H1 (cell line): ENCODE measurements around the gene AFF1. TPM values are rescaled to one million over a fixed set of nuclear protein-coding genes. Genes with fewer than 3 reads are reported as not detected.

Experiments used
- CTCF ChIA-PET: fragments of 300-600 bp; sonication (Branson Sonifier 250); formaldehyde crosslinking; loops from one replicate; lab custom pipeline; 2021; ENCODE audit not compliant: partially characterized antibody; lab: Charles Lee
- POLR2A ChIA-PET: fragments of 300-600 bp; sonication (Branson Sonifier 250); formaldehyde crosslinking; loops from one replicate; lab custom pipeline; 2021; ENCODE audit warnings: inconsistent platforms; ENCODE audit not compliant: partially characterized antibody; lab: Charles Lee
- DNase-seq, 2 experiments: peaks; one replicate each; pipeline versions ENCODE4 v3.0.0 to v3.0.0-alpha.2; 2010 to 2022; ENCODE audit warnings: low spot score in 2 of 2, low read depth in 1 of 2, mixed read lengths in 1 of 2
- FAIRE-seq: peaks from 2 replicates; lab custom pipeline; 2011; peaks lifted over from hg19 to GRCh38; lab: Jason Lieb, UNC
- H2AFZ ChIP-seq: 2 replicates; pipeline ENCODE4 v1.8.1; 2012; ENCODE audit warnings: low read length, inconsistent platforms
- H2AK5ac ChIP-seq: 2 replicates; pipeline ENCODE4 v1.6.1; 2013; ENCODE audit warnings: low read depth, low read length
- H2BK120ac ChIP-seq: replicated peaks from 2 replicates; pipeline ENCODE3; 2013; ENCODE audit warnings: low read depth, low read length, inconsistent platforms
- H2BK12ac ChIP-seq: 2 replicates; pipeline ENCODE4 v1.6.1; 2013; ENCODE audit warnings: low read depth, low read length
- H2BK15ac ChIP-seq: 2 replicates; pipeline ENCODE4 v1.6.1; 2013; ENCODE audit warnings: low read length
- H2BK20ac ChIP-seq: 2 replicates; pipeline ENCODE4 v1.6.1; 2013; ENCODE audit warnings: low read length
- H2BK5ac ChIP-seq: 2 replicates; pipeline ENCODE4 v1.6.1; 2013; ENCODE audit warnings: low read depth, low read length
- H3K14ac ChIP-seq: 2 replicates; pipeline ENCODE4 v1.6.1; 2013; ENCODE audit warnings: inconsistent platforms; ENCODE audit not compliant: insufficient read length
- H3K18ac ChIP-seq: 2 replicates; pipeline ENCODE4 v1.6.1; 2013; ENCODE audit warnings: low read length; ENCODE audit errors: extremely low read depth
- H3K23ac ChIP-seq: 2 replicates; pipeline ENCODE4 v1.6.1; 2013; ENCODE audit warnings: inconsistent platforms; ENCODE audit not compliant: insufficient read length
- H3K23me2 ChIP-seq: 2 replicates; pipeline ENCODE4 v1.6.1; 2013; ENCODE audit warnings: low read depth, low read length
- H3K27ac ChIP-seq: 2 replicates; pipeline ENCODE4 v1.6.1; 2011; ENCODE audit warnings: low read depth, low read length, inconsistent platforms
- H3K27me3 ChIP-seq, 4 experiments: replicated peaks in 1 of 4; 1 replicate in 1 of 4; 2 replicates in 3 of 4; pipeline versions ENCODE4 v1.6.1 to v1.8.1; 2011 to 2013; ENCODE audit warnings: low read length in 3 of 4, mild to moderate bottlenecking in 3 of 4, inconsistent platforms in 2 of 4, mixed read lengths in 2 of 4, moderate library complexity in 1 of 4; ENCODE audit not compliant: control insufficient read depth in 3 of 4, insufficient read depth in 3 of 4; ENCODE audit errors: extremely low read depth in 1 of 4
- H3K36me3 ChIP-seq, 4 experiments: 2 replicates each; pipeline versions ENCODE4 v1.6.1 to v1.8.1; 2011 to 2013; ENCODE audit warnings: mild to moderate bottlenecking in 4 of 4, low read length in 3 of 4, moderate library complexity in 2 of 4, control low read depth in 1 of 4, inconsistent platforms in 1 of 4; ENCODE audit not compliant: insufficient read depth in 4 of 4, control insufficient read depth in 2 of 4
- H3K4ac ChIP-seq: replicated peaks from 2 replicates; pipeline ENCODE3; 2013; ENCODE audit warnings: low read length, low read depth, mixed read lengths, inconsistent platforms; ENCODE audit not compliant: insufficient read length
- H3K4me1 ChIP-seq, 4 experiments: replicated peaks in 1 of 4; 1 replicate in 1 of 4; 2 replicates in 3 of 4; pipeline versions ENCODE4 v1.6.1 to v1.8.1; 2011 to 2013; ENCODE audit warnings: low read length in 3 of 4, inconsistent platforms in 2 of 4, mixed read lengths in 1 of 4; ENCODE audit not compliant: insufficient read depth in 4 of 4, control insufficient read depth in 3 of 4
- H3K4me2 ChIP-seq, 2 experiments: 2 replicates each; pipeline versions ENCODE4 v1.6.1 to v1.8.1; 2011 to 2013; ENCODE audit warnings: low read depth in 2 of 2, low read length in 2 of 2, control low read depth in 1 of 2, inconsistent platforms in 1 of 2, mild to moderate bottlenecking in 1 of 2; ENCODE audit not compliant: insufficient read depth in 1 of 2
- H3K4me3 ChIP-seq, 4 experiments: fragments of 200-600, 300-600 bp in 1 of 4; sonication (generic), shearing (Covaris generic), sonication (Bioruptor Twin) in 1 of 4; 2 replicates each; pipeline versions ENCODE4 v1.5.1 to v1.8.1; 2011 to 2016; ENCODE audit warnings: low read length in 4 of 4, low read depth in 3 of 4, control low read depth in 2 of 4, inconsistent platforms in 2 of 4, mild to moderate bottlenecking in 2 of 4, mixed read lengths in 1 of 4, moderate library complexity in 1 of 4; ENCODE audit not compliant: insufficient read depth in 2 of 4; ENCODE audit errors: extremely low read depth in 1 of 4
- H3K56ac ChIP-seq: replicated peaks from 2 replicates; pipeline ENCODE3; 2013; ENCODE audit warnings: low read depth, mild to moderate bottlenecking, mixed read lengths, low read length, inconsistent platforms; ENCODE audit not compliant: insufficient read length
- H3K79me1 ChIP-seq: 2 replicates; pipeline ENCODE4 v1.6.1; 2013; ENCODE audit warnings: low read depth, low read length, control low read depth
- H3K79me2 ChIP-seq, 2 experiments: 2 replicates each; pipeline versions ENCODE4 v1.6.1 to v1.8.1; 2012 to 2013; ENCODE audit warnings: low read length in 2 of 2, mild to moderate bottlenecking in 2 of 2, inconsistent platforms in 1 of 2; ENCODE audit not compliant: insufficient read depth in 2 of 2, control insufficient read depth in 1 of 2
- H3K9ac ChIP-seq, 4 experiments: replicated peaks in 1 of 4; 1 replicate in 1 of 4; 2 replicates in 3 of 4; pipeline versions ENCODE4 v1.6.1 to v1.8.1; 2011 to 2013; ENCODE audit warnings: low read depth in 3 of 4, low read length in 3 of 4, control low read depth in 2 of 4, mild to moderate bottlenecking in 2 of 4, moderate library complexity in 2 of 4, inconsistent platforms in 1 of 4; ENCODE audit errors: extremely low read depth in 1 of 4
- H3K9me3 ChIP-seq, 2 experiments: 2 replicates each; pipeline versions ENCODE4 v1.6.1 to v1.8.1; 2012 to 2013; ENCODE audit warnings: mild to moderate bottlenecking in 2 of 2, moderate library complexity in 2 of 2, control low read depth in 1 of 2, inconsistent platforms in 1 of 2, low read depth in 1 of 2, low read length in 1 of 2, mixed read lengths in 1 of 2; ENCODE audit not compliant: insufficient read depth in 2 of 2
- H4K20me1 ChIP-seq, 2 experiments: replicated peaks in 1 of 2; 2 replicates each; pipeline versions ENCODE3 to v1.8.1; 2011 to 2013; ENCODE audit warnings: inconsistent platforms in 2 of 2, low read length in 2 of 2, mild to moderate bottlenecking in 1 of 2; ENCODE audit not compliant: insufficient read depth in 2 of 2, control insufficient read depth in 1 of 2
- H4K5ac ChIP-seq: 2 replicates; pipeline ENCODE4 v1.6.1; 2013; ENCODE audit warnings: low read length, low read depth, mixed read lengths, inconsistent platforms; ENCODE audit not compliant: insufficient read length
- H4K8ac ChIP-seq: 2 replicates; pipeline ENCODE4 v1.8.0; 2013; ENCODE audit warnings: mild to moderate bottlenecking, moderate library complexity, low read length, inconsistent platforms; ENCODE audit not compliant: insufficient read depth; ENCODE audit errors: extremely low read depth
- H4K91ac ChIP-seq: replicated peaks from 2 replicates; pipeline ENCODE3; 2013; ENCODE audit warnings: low read length, mixed read lengths, inconsistent platforms; ENCODE audit not compliant: insufficient read length
- CBX8 ChIP-seq: fragments of 300-800, 300-1000 bp; sonication (generic); IDR thresholded peaks from 2 replicates; pipeline ENCODE4 v1.7.1; 2016; ENCODE audit warnings: low read depth, low read length, borderline replicate concordance
- CTBP2 ChIP-seq: IDR thresholded peaks from 2 replicates; pipeline ENCODE4 v1.7.0; 2011; ENCODE audit warnings: borderline replicate concordance, mild to moderate bottlenecking, moderate library complexity, mixed read lengths, low read length; ENCODE audit not compliant: insufficient read depth, insufficient read length
- EP300 ChIP-seq, 2 experiments: IDR thresholded peaks; 1 replicate in 1 of 2; 2 replicates in 1 of 2; pipeline ENCODE4 v1.6.1; 2011 to 2012; ENCODE audit warnings: low read depth in 2 of 2, low read length in 2 of 2, mild to moderate bottlenecking in 2 of 2, borderline replicate concordance in 1 of 2, inconsistent platforms in 1 of 2, moderate library complexity in 1 of 2
- HDAC2 ChIP-seq, 2 experiments: fragments of 300-600 bp in 1 of 2; sonication (generic) in 1 of 2; IDR thresholded peaks; 2 replicates each; pipeline ENCODE4 v1.6.1; 2011 to 2012; ENCODE audit warnings: low read depth in 2 of 2, low read length in 2 of 2, mild to moderate bottlenecking in 2 of 2, moderate library complexity in 2 of 2, borderline replicate concordance in 1 of 2, inconsistent platforms in 1 of 2
- KDM5A ChIP-seq: fragments of 200-600 bp; IDR thresholded peaks from 2 replicates; pipeline ENCODE4 v1.7.1; 2012; ENCODE audit warnings: mild to moderate bottlenecking, low read length, inconsistent platforms, mixed read lengths
- MAFK ChIP-seq: IDR thresholded peaks from 2 replicates; pipeline ENCODE4 v1.6.1; 2012; ENCODE audit warnings: low read depth, mild to moderate bottlenecking, improper control_type of control experiment, low read length
- SP4 ChIP-seq: IDR thresholded peaks from 2 replicates; pipeline ENCODE4 v1.6.1; 2012; ENCODE audit warnings: low read length, inconsistent platforms
- TBP ChIP-seq: IDR thresholded peaks from 2 replicates; pipeline ENCODE4 v1.6.1; 2011; ENCODE audit warnings: low read depth, low read length, improper control_type of control experiment
- WGBS, 2 experiments: shearing (Covaris generic) in 1 of 2; methylation state at CpG; one replicate each; pipeline versions ENCODE4 v1.1.6 to v1.1.7; 2013 to 2015; ENCODE audit warnings: low lambda C conversion rate in 2 of 2, mixed read lengths in 2 of 2, inconsistent platforms in 1 of 2, low coverage in 1 of 2, missing lambda C conversion rate in 1 of 2; ENCODE audit not compliant: insufficient replicate concordance in 2 of 2, insufficient coverage in 1 of 2, insufficient read length in 1 of 2; ENCODE audit errors: extremely low coverage in 1 of 2, missing lambda C conversion rate in 1 of 2; 5-methylcytosine and 5-hydroxymethylcytosine counted together
- polyA plus RNA-seq, 7 experiments: library from polyadenylated mRNA; depleted of rRNA in 3 of 7; stranded (reverse) in 5 of 7; unstranded in 2 of 7; fragments of >200 nt in 5 of 7; fragments of 200-250 nt in 2 of 7; gene quantifications; 1 replicate in 5 of 7; 2 replicates in 1 of 7; 4 replicates in 1 of 7; pipeline versions ENCODE4 v1.2.1 to v1.2.3, GENCODE V29; 2011 to 2013; ENCODE audit warnings: missing spikeins in 2 of 7, mixed read lengths in 2 of 7
- total RNA-seq: library from RNA; stranded (reverse); fragmentation: NEBNext Ultra II Directional; extraction: Animal tissue kit (Norgen Biotek cat#: 25700); gene quantifications from 2 replicates; pipeline ENCODE4 v1.2.1, GENCODE V29; 2021
- TF ChIP-seq, protein P1 (sequence below): IDR thresholded peaks from 2 replicates; pipeline ENCODE4 v1.6.1; 2012; ENCODE audit warnings: inconsistent platforms

AFF1 gene
- total and polyA plus RNA-seq, 2 of the 8 experiments (the other 6 are each of a cell fraction or from before 2014, with no cell fraction given): 14.8 to 85.5 TPM

DNA sequence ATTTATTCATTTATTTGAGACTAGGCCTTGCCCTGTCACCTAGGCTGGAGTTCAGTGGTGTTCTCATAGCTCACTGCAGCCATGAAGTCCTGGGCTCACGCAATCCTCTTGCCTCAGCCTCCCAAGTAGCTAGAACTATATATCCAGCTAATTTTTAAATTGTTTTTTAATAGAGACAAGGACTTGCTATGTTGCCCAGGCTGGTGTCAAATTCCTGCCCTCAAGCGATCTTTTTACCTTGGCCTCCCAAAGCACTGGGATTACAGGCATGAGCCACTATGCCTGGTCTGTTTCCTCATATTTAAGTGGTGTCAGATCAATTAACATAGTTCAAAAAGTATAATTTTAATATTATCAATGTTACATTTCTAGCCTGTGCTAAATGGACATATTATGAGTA lies 68.5 kb downstream of the AFF1 start:
- peaks cover 1 to 21% (median 17%) of the 10 kb centered on the region in 4 experiments; a peak in 4 of 7 replicates for H3K4me1 ChIP-seq
- TF ChIP-seq MAFK: no peak
- no peak for TF ChIP-seq KDM5A
- no peak for TF ChIP-seq SP4
- TF ChIP-seq CTBP2: no peak
- no peak for TF ChIP-seq TBP
- TF ChIP-seq CBX8: no peak
- TF ChIP-seq, protein P1, sequence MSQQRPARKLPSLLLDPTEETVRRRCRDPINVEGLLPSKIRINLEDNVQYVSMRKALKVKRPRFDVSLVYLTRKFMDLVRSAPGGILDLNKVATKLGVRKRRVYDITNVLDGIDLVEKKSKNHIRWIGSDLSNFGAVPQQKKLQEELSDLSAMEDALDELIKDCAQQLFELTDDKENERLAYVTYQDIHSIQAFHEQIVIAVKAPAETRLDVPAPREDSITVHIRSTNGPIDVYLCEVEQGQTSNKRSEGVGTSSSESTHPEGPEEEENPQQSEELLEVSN: no peak
- TF ChIP-seq EP300 (IDR thresholded peaks at IDR 0.05; ENCODE audit: borderline replicate concordance in 1 of 2, low read depth in 2 of 2, low read length in 2 of 2): no peak
- no peak for TF ChIP-seq HDAC2 (IDR thresholded peaks at IDR 0.05; ENCODE audit: borderline replicate concordance in 1 of 2, low read depth in 2 of 2, low read length in 2 of 2)

More for the DNA sequence above, 68.5 kb downstream of the AFF1 start:
- Histone ChIP-seq H3K9ac (no peak overlapping the region), H2BK12ac (no peak overlapping the region), H3K18ac (no peak overlapping the region), H3K79me1 (no peaks in the 10 kb centered on the region; the same call in 1 of the 2 replicates), H3K14ac (no peak overlapping the region), H3K4ac (no peak overlapping the region), H3K56ac (no peak overlapping the region), H3K27me3 (no peaks in the 10 kb centered on the region), H3K23ac (no peak overlapping the region), H4K91ac (no peak overlapping the region), H3K27ac (no peak overlapping the region), H3K79me2 (peaks cover 0 to 65% of the 10 kb centered on the region in 2 experiments; a peak in 2 of 4 replicates), H3K9me3 (no peaks in the 10 kb centered on the region), H4K8ac (no peak overlapping the region), H2AFZ (no peak overlapping the region), H4K5ac (no peak overlapping the region), H2BK5ac (no peak overlapping the region), H3K4me3 (no peak overlapping the region), H2AK5ac (no peak overlapping the region), H4K20me1 (peaks cover 2 to 9% of the 10 kb centered on the region in 2 experiments), H2BK15ac (no peak overlapping the region), H2BK120ac (no peak overlapping the region), H3K36me3 (no peaks in the 10 kb centered on the region), H3K4me2 (peak overlapping the region in 1 of 2 experiments; percentile 24; a peak in 1 of 4 replicates), H3K23me2 (peaks cover 14% of the 10 kb centered on the region), H2BK20ac (no peak overlapping the region)
- DNase-seq: no peak
- FAIRE-seq: no peak
- ChIA-PET POLR2A (interaction anchor here (2.4 to 6.7 kb wide), 2 partner anchors 57 to 65 kb away, joined by 6 to 108 read pairs; partner anchors contain the start of gene AFF1), CTCF (interaction anchor here (1.7 kb wide), 1 partner anchor 90 kb away, joined by 4 read pairs; no protein-coding TSS in a partner anchor)
- WGBS, 2 experiments: 66% methylated on average over 2 of the region's 2 CpGs; no CpG with 5 or more reads in 1 of the 2 experiments
